ENCODE data around the gene GSX1.

GRCh38 chr13:27827646-27828045 lies 35.4 kb downstream of the GSX1 start:
- TF ChIP-seq CTCF (IDR thresholded peaks at IDR 0.05) (no peak), POLR2A (IDR thresholded peaks at IDR 0.05) (no peak), EP300 (IDR thresholded peaks at IDR 0.05) (no peak)
